NCI-H2196 (cell line): ENCODE measurements around the gene CD4.
A peak's percentile ranks its signal among the peaks of the same experiment; 100 is the strongest.
"Not testable (repeated sequence)": the region's sequence is repeated elsewhere in the genome, so short reads cannot be mapped to it uniquely, and the experiment has no call there.

Experiments
- DNase-seq: peaks from one replicate; lab custom pipeline; 2025; ENCODE audit not compliant: unreplicated experiment; lab: John Stamatoyannopoulos, UW

CD4 gene

GRCh38 chr12:6788972-6789924 is at the start of gene CD4:
Gene CD4, plus strand, starts transcription at chr12:6789528. Its CDS starts 10,611 bp downstream, at chr12:6800139.
- no peak for DNase-seq

DNA sequence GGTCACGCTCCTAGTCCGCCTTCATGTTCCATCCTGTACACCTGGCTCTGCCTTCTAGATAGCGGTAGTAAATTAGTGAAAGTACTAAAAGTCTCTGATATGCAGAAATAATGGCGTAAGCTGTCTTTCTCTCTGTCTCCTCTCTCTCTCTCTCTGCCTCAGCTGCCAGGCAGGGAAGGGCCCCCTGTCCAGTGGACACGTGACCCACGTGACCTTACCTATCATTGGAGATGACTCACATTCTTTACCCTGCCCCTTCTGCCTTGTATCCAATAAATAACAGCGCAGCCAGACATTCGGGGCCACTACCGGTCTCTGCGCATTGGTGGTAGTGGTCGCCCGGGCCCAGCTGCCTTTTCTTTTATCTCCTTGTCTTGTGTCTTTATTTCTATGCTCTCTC is 47.2 kb upstream of the CD4 start:
- DNase-seq, result not testable (repeated sequence)

GRCh38 chr12:6742834-6743233 is 46.5 kb upstream of the CD4 start:
- DNase-seq, result no peak

- not testable (repeated sequence) for DNase-seq
Measured at GRCh38 chr12:6743300-6743699, 46.0 kb upstream of the CD4 start.

DNA sequence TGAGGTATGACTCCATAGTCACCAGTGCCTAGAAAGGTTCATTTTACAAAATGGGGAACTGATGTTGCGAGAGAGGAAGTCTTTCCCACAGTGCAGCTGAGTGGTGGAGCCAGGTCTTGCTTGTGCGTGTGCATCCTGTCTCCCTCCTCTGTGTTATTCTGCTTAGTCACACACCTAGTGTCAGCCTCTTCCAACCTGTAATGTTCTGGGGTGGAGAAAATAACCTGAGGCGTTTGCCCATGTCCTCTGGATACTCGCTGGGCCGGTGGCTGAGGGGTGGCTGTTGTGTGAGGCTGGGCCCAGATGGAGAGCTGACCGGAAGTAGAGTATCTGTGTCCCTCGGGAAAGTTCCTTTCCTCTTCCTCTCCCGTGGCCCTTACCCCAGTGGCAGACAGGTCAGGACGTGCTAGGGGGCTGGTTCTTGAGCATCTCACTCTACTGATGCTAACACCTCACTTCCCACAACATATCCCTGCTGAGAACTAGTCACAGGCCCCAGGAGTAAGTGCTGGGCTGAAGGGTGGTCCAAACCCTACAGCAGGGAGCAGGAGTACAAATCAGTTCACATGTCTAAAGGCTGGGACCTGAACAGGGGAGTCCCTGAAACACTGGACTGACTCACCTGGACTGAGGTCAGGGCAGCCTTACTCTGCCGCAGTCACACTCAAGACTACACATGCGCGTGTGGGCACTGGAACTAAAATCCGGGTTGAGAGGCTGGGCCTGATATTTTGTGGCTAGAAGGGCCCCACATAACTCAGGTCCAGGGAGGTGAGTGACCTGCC is 43.4 kb upstream of the CD4 start:
- no peak for DNase-seq

DNA sequence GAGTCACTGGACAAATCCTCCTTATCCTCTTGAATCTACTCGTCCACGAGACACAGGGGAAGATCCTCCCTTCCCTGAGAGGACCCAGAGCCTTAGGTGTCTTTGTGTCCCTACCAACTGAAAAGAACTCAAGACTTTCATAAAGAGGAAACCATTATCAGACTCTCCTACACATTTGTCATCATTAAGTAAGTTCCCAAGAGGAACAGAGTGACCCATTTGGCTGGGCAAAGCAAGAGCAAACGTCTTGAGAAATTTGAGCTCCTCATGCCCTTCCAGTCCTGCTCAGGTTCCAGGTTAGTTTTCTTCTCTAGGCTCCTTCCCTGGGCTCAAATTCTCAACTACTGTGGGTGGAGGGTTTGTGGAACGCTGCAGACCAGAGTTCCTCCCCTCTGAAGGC is 42.1 kb upstream of the CD4 start:
- DNase-seq, result no peak

- DNase-seq, result no peak
Measured at GRCh38 chr12:6748761-6749160, 40.6 kb upstream of the CD4 start.

DNA sequence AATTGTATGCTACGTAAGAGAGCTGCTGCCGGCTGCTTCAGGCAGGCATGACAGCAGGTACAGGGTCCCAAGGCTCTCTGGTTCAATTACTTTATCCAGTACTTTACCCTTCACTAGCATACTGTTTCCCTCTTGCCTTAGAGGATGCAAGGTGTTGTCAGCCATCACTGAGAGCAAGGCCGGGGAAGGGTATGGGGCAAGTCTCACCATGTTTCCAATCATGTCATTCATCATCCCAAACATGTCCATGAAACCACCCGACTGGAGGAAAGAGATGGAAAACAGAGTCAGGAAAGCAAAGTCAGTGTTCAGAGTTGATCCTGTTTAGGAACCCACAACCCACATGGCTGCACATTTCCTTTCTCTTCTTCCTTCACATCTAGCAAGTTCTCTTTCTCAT is 38.8 kb upstream of the CD4 start:
- DNase-seq, result no peak

DNA sequence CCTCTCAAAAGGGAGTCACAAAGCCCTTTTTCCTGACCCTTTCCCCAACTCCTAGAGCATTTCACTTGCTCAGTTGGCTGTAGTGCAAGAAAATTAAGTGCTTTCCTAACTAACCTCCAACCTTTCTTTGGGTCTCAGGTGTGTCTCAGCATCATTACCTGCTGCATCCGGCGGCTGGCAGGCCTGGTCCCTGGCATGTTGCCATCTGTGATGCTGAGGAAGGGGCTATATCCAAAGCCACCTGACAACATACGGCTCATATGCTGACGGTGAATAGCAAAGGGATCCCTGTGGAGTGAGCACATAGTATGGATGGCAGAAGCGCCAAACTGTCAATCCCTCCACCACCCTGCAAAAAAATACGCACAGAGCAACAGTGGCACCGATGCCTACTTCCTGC is 37.6 kb upstream of the CD4 start:
- DNase-seq, result no peak

GRCh38 chr12:6752167-6752920 is 37.0 kb upstream of the CD4 start:
- no peak for DNase-seq

DNA sequence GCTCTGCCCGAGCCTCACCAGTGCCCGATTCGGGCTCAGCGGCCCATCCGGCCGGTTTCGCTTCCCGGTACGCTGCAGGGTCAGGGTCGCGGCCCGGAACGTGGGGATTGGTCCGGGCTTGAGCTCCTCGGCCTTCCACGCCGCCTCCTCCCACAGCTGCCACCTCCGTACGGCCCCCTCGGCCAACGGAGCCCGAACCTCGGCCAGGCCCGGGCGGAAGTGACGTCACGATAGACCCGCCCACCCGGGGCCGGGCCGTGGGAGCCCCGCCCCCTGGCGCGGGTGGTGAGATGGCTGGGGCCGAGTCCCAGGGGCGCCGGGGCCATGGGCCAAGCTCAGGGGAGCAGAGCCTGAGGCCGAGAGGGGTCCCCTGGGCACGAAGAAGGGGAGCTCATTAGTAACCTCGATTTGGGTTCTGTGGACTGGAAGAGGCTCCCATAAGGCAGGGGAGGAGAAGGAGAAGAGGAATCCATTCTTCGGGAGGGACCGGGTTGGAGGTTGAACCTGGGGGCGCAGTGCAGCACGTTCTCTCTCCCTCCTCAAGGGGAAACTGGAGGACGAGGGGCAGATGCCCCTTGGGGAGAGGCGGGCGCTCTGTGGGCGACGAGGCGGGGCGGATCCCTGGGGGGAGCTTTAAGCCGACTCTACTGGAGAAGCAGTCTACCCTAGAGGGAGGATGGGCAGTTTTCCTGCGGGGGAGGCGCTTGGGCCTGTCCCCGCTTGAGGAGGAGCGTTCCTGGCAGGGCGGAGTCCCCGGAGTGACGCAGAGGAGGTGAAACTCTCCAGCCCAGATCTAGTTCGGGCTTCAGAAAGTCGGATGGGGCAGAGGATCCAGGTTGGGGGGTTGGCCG is 36.2 kb upstream of the CD4 start, which contains the start of gene MLF2:
MLF2 (minus strand) TSS at position 221 of the 851 bp plus-strand sequence. CDS start 807 bp downstream, outside the sequence.
- DNase-seq, result peak; percentile 87

DNA sequence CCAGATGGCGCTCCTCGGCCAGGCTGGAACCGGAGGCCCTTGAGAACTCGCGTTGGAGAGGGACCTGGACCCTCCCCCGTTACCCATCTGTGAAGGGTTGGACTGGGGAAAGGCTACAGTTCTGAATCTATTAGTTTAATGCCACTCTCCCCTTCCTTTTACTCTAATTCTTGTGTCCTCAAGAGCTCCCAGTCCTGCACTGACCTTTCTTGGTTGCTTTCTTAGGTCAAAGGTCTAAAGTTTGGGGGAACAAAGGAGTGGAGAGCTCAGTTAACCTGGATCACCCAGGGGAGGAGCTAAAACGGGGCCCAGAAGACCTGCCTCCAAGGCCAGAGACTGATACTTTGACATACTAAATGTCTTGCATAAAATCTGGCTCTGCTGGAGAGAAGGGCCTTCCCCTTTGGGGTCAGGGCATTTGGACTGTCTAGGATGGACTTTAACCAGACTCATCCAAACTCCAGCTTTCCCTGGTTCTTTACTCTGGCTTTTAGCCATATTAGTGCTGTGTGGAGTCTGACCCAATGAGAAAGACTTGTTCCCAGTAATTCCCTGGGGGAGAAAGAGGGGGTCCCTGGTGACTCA is 35.5 kb upstream of the CD4 start:
- DNase-seq, result no peak

DNA sequence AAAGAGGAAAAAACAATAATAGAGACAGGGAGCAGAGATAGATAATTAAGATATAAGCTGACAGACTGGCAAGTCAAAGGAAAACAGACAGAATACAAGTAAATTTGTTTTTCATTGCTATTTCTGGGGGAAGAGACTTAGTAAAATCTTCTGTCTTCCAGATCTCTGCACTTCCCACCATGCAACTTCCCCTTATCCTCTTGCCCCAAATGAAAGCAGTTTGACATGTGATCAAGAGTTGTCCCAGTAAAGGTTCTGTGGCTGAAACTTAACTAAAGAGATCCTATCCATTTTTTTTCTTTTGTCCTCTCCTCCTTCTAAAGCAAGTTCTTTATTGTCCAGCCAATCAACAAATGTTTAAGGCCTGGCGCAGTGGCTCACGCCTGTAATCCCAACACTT is 34.9 kb upstream of the CD4 start:
- DNase-seq, result no peak

DNA sequence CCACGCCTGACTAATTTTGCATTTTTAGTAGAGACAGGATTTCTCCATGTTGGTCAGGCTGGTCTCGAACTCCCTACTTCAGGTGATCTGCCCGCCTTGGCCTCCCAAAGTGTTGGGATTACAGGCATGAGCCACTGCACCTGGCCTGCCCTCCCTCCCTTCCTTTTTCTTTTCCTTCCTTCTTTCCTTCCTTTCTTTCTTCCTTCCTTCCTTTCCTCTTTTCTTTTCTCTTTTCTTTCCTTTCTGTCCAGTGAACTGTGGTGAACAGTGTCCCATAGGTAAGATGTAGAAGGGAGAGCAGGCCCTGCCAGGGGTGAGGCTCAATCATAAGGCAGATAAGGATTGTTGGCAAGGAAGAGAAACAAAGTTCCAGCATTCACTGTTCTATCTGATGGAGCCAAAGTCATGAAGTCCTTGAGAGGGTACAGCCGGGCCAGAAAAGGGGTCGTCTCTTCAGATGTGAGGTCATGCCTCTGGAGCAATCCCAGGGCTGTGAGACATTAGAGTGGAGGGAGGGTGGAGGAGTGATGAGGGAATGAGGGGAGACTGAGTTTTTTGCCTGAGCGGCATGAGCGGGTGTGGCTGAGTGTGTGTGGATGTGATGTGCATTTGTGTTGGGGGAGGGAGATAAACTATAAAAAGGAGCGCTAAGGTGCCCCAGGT is 32.2 kb upstream of the CD4 start:
- DNase-seq, result no peak

- DNase-seq, result no peak
Measured at GRCh38 chr12:6758506-6759095, 30.7 kb upstream of the CD4 start.

- DNase-seq, result no peak
Measured at GRCh38 chr12:6759741-6760140, 29.6 kb upstream of the CD4 start.

- no peak for DNase-seq
Measured at GRCh38 chr12:6763380-6763779, 25.9 kb upstream of the CD4 start.

GRCh38 chr12:6764011-6764828 is 25.1 kb upstream of the CD4 start:
- peak; percentile 83 for DNase-seq
